COR-L47 (cell line): ENCODE measurements around the gene PRSS8.

ENCODE experiments used
- DNase-seq: peaks from one replicate; lab custom pipeline; 2025; lab: John Stamatoyannopoulos, UW

Gene PRSS8

DNA sequence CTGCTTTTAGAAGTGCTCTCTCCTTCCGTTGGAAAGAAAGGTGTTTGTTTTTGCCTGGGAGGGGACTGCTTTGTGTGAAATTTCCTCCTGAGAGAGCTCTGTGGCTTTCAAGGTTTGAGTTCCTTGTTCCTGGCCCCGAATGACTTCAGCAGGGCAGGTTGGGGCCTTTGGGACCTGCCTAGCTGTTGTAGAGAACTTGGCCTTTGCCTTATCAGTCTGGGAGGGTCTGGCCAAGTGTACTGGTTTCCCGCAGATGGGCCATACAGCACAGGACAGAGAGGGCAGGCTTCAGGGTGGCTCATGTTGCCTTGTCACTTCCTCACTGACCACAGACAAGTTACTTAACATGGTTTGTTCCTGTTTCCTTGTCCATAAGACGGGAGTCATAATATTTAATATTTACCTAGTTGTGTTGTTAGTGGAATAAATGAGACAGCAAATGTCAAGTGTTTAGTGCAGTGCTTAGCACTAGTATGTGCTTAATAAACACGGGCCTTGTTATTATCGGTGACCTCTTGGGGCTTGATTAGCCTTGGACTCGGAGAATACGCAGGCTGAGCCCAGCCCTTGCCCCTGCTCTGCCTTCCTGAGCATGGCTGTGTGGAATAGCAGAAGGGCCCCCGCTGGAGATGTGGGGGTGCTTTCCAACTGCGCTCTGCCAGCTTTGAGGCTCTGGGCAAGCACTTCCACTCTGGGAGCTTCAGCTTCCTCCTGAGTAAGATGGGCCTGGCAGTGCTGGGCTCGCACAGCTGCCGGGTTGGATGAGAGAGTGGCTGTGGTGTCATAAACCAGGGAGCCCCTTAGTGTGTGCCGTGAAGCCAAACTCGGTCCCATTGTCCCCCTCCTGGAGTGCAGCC is 6.6 kb downstream of the PRSS8 start:
- DNase-seq = no peak

DNA sequence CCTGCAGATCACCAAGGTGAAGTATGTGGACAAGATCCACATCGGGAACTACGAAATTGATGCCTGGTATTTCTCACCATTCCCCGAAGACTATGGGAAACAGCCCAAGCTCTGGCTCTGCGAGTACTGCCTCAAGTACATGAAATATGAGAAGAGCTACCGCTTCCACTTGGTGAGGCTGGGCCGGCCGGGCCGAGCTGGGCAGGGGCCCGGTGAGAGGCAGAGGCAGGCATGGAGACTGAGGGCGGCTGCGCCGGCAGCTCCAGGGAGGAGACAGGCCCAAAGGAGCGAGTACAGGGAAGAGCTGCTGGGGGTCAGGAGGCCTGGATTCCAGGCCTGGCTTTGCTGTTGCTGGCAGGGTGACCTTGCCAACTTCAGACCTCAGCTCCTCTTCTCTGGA is 8.3 kb downstream of the PRSS8 start:
- no peak for DNase-seq

DNA sequence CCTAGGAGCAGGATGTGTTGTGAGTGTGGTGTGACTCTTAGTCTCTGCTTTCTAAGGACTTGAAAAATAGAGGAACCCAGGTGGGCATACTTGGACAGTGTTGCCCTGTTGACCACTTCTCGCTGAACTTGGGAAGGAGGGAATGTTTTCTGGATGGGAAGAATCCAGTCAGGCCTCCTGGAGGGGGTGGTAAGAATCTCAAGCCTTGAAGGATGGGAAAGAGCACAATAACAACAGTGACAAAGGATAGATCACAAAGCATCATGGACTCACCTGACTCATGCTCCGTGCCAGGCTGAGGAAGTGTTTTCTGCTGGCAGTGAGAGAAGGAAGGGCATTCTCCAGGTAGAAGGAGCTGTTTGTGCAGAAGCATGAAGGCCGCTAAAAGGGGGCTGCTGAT is 9.7 kb downstream of the PRSS8 start:
- no peak for DNase-seq

DNA sequence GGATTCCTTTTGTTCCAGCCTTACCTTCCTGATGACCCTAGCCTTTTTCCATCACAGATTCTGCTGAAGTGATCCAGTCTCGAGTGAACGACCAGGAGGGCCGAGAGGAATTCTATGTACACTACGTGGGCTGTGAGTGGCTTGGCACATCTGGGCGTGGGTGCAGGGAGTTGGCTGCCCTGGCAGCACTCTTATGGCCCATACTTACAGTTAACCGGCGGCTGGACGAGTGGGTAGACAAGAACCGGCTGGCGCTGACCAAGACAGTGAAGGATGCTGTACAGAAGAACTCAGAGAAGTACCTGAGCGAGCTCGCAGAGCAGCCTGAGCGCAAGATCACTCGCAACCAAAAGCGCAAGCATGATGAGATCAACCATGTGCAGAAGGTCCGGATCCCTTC is 15.4 kb downstream of the PRSS8 start:
- no peak for DNase-seq

DNA sequence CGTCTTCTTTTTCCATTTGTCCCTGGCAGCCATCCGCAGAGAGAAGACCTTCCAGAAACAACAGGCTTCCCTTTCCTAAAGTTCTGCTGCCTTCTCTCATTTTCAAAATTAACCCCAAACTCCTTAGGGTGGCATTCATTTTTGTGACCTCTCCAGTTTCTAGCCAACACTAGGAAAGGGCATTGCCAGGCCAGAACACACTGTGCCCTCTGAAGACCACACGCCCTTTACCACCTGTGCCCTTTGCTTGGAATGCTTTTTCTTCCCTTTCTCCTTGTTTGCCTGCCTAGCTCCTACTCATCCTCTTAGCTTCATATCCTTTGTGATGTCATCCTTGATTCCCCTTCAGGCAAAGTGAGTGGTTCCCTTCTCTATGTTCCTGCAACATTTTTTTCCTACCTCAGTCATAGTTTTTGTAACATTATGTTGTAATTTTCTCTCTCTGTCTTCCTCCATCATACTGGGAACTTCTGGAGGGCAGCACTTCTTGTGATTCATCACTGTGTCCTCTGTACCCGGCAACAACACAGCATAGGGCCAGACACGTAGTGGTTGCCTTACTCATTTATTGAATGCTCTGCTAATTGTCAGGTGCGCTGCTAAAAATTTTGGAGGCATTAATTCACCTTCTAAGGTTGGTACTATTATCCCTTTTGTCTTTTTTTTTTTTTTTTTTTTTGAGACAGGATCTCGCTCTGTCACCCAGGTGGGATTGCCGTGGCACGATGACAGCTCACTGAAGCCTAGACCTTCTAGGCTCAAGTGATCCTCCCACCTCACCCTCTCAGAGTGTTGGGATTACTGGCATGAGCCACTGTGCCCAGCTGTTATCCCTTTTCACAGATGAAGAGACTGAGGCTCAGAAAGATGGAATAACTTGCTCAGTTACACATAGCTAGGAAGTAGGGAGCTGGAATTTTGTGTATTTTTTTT is 17.0 kb downstream of the PRSS8 start:
- no peak for DNase-seq

GRCh38 chr16:31117384-31118222 is 17.9 kb downstream of the PRSS8 start, which contains the start of gene KAT8:
Gene KAT8, plus strand, starts transcription at chr16:31117664. Its CDS starts 18 bp downstream, at chr16:31117682.
- peak; percentile 99 for DNase-seq

DNA sequence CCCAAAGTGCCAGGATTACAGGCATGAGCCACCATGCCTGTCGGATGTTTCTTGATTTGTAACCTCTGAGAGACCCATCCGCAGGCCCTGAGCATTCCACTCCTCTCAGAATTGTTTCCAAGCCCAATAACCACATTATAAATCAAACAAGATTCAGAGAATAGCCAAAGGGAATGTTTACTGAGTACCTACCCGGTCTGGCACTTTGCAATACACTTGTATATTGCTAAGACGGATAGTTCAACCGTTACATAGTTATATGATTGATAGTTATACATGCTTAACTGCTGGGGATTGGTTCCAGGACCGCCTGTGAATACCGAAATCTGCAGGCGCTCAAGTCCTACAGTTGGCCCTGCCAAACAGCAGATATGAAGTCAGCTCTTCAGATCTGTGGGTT is 21.1 kb downstream of the PRSS8 start:
- DNase-seq = no peak

DNA sequence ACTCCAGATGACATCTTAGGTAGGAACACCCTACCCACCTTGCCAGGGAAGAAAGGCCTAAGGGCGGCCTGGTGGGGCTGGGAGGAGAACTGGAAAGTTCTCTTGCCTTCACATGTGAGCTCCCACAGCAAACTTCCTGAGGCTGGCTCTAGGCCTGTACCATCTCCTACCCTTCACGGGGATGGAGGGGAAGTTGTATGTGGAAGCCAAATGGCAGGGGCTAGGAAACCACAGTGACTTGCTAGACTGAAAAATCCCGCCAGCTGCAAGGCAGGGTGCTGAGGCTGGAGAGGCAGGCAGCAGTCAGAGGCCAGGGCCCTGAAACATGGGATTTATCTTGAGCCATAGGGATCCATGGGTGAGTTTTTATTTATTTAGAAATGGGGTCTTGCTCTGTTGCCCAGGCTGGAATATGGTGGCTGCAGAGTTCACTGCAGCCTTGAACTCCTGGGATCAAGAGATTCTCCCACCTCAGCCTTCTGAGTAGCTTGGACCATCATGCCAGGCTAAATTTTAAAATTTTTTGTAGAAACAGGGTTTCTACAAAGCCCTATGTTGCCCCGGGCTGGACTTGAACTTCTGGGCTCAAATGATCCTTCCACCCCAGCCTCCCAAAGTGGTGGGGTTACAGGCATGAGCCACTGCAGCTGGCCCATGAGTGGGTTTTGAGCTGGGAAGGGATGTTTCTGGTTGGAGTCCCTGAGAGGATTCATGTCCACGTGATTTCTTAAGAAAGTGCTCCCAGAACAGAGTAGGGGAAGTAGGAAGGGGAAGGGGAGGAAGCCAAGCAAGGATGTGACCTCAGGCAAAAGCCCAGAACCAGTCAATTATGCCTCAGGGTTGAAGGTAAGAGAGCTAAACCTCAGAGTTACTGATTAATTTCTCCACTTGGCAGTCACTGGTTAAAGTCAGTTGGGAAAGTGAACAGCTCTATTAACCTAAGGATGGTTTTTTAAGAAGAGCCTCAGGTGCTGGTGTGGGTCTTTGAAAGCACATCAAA is 22.1 kb downstream of the PRSS8 start:
- no peak for DNase-seq

DNA sequence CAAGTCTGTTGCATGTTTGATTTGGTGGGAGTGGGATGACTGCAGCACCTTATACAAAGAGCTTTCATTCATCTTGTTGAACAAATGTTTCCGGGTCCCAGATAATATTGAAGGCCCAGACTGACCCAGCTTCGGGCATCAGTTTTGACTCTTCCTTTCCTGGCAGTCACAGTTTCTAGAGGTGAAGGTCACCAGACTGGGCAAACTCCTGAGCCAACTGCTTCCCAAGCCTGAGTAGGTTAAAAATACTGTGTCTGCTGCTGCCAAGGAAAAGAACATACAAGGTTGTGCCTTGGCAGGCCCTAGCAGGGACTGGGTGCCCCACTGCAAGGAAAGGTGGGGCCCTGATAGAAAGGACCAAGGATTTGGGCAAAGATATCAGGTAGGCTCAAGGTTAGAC is 22.8 kb downstream of the PRSS8 start:
- DNase-seq = no peak

DNA sequence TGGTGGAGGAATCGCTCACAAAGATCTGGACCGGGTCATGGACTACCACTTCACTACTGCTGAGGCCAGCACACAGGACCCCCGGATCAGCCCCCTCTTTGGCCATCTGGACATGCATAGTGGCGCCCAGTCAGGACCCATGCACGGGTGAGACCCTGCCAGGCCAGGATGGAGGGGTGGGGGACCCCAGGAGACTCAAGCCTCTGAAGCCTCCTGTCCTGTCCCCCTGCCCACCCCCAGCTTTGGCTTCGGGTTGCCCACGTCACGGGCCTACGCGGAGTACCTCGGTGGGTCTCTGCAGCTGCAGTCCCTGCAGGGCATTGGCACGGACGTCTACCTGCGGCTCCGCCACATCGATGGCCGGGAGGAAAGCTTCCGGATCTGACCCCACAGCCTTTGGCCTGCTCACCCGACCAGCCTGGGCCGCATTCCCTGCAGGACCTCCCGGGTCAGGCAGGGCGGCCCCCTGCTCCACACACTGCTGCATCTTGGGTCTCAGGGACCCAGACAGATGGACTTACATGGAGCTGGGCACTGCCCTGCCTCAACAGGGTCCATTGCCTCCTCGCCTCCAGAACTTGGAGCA is 23.6 kb downstream of the PRSS8 start:
- no peak for DNase-seq

- no peak for DNase-seq
Measured at GRCh38 chr16:31110106-31111034, 25.2 kb downstream of the PRSS8 start.

GRCh38 chr16:31109622-31110021 is 25.9 kb downstream of the PRSS8 start:
- no peak for DNase-seq

DNA sequence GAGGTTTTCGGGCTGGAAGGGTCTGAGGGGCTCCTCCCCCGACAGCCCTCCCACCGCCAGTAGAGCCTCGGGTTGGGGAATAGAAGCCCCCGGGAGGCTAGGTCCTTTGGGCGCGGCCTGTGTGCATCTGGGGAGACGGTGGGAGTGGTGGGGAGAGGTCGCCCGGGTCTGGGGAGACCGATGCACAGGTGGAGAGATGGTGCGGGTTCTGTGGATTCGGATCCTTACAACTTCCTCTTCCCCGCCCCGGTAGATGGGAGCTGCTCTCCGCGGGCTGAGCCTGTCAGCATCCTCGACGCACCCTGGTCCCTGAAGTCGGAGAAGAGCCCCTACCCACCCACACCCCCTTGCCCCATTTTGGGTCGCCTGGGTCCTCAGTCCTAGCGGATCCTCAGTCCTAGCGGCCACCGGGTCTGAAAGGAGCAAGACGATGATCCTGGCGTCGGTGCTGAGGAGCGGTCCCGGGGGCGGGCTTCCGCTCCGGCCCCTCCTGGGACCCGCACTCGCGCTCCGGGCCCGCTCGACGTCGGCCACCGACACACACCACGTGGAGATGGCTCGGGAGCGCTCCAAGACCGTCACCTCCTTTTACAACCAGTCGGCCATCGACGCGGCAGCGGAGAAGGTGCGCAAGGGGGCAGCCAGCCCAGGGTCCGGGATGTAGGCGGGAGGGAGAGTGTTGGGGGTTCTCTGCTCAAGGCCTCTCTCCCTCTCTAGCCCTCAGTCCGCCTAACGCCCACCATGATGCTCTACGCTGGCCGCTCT is 26.6 kb downstream of the PRSS8 start:
- DNase-seq = no peak

DNA sequence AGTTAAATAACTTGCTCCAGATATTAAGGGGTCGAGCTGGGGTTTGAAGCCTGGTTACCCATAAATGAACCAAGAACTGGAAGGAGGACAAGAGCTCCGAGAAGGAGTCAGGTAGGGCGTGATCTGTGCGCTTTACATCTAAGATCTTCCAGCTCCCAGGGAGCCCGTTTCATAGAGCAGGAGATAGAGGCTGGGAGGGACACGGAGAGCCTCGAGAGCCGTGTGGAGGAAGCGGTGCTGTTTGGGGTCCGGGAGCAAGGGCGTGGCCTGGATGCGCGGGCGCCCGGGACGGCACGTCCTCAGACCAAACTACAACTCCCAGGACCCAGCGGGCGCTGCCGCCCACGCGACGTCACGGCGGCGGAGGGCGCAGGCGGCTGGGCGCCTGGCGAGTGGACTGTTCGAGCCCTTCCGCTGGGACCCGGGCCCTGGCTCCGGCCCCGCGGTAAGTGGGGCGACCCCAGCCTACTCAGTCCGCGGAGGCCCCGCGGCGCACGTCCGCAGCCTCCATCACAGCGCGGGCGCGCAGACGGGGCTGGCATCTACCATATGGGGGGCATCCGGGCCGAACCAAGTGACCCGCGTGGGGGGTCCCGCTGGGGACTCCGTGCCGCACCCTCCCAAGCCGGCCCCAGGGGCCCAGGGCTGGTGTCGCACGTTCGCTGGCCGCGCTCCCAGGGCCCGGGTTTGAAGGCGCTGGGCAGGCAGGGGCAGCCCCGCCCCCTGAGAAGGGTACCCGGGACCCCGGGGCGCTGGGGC is 27.3 kb downstream of the PRSS8 start, which contains the start of gene BCKDK:
Gene BCKDK, plus strand, starts transcription at position 352 of the 759 bp plus-strand sequence. CDS start 838 bp downstream, outside the sequence.
- peak; percentile 36 for DNase-seq

- DNase-seq = no peak
Measured at GRCh38 chr16:31107465-31107867, 28.1 kb downstream of the PRSS8 start.

- no peak for DNase-seq
Measured at GRCh38 chr16:31106509-31107464, 28.7 kb downstream of the PRSS8 start.
